Kidney (tissue), 14 donors: ENCODE data around the gene GNPAT. TPM values are rescaled to one million over a fixed set of nuclear protein-coding genes. Genes with fewer than 3 reads are reported as not detected.

Source experiments
- DNase-seq, 5 donors: peaks; one replicate each; pipeline ENCODE4 v3.0.0-alpha.2; 2013 to 2020
- FAIRE-seq: peaks from 2 replicates; lab custom pipeline; 2012; peaks lifted over from hg19 to GRCh38; lab: Jason Lieb, UNC
- H3K27ac ChIP-seq, 2 donors: one replicate each; pipeline ENCODE4 v1.7.0; 2013; ENCODE audit warnings: low read depth in 2 of 2, low read length in 2 of 2, inconsistent platforms in 1 of 2
- H3K27me3 ChIP-seq: one replicate; pipeline ENCODE4 v1.7.1; 2013; ENCODE audit warnings: low read length, inconsistent platforms; ENCODE audit not compliant: control insufficient read depth, insufficient read depth
- H3K36me3 ChIP-seq, 3 donors: one replicate each; pipeline versions ENCODE4 v1.7.0 to v1.7.1; 2013; ENCODE audit warnings: low read length in 3 of 3, control low read depth in 1 of 3, inconsistent platforms in 1 of 3; ENCODE audit not compliant: insufficient read depth in 3 of 3, control insufficient read depth in 2 of 3
- H3K4me1 ChIP-seq, 3 donors: one replicate each; pipeline versions ENCODE4 v1.7.0 to v1.7.1; 2013; ENCODE audit warnings: low read length in 3 of 3, inconsistent platforms in 1 of 3, low read depth in 1 of 3; ENCODE audit not compliant: control insufficient read depth in 2 of 3, insufficient read depth in 2 of 3
- H3K4me3 ChIP-seq, 3 donors: one replicate each; pipeline versions ENCODE4 v1.7.0 to v1.8.1; 2013; ENCODE audit warnings: low read length in 3 of 3, control low read depth in 1 of 3, inconsistent platforms in 1 of 3
- H3K9ac ChIP-seq, 3 donors: one replicate each; pipeline versions ENCODE4 v1.7.0 to v1.7.1; 2013; ENCODE audit warnings: low read length in 3 of 3, control low read depth in 1 of 3, inconsistent platforms in 1 of 3
- H3K9me3 ChIP-seq, 3 donors: one replicate each; pipeline versions ENCODE4 v1.7.0 to v1.7.1; 2013; ENCODE audit warnings: low read length in 3 of 3, control low read depth in 1 of 3, inconsistent platforms in 1 of 3; ENCODE audit not compliant: control insufficient read depth in 2 of 3, insufficient read depth in 1 of 3
- CTCF ChIP-seq: IDR thresholded peaks from 3 replicates; pipeline ENCODE4 v1.5.1; 2012; ENCODE audit warnings: mild to moderate bottlenecking, moderate library complexity, borderline replicate concordance; ENCODE audit not compliant: insufficient read depth; ENCODE audit errors: extremely low read depth
- intact Hi-C: fragments of 100-400 bp; cut with DNase I; formaldehyde crosslinking; loops from one replicate; pipeline ENCODE4 v1.11.1; 2022
- polyA plus RNA-seq: library from polyadenylated mRNA; stranded (reverse); fragments of 350-450 nt; fragmentation: Illumina TruSeq; extraction: RNeasy Lipid Tissue Mini Kit (QIAGEN cat#74804); gene quantifications from one replicate; pipeline ENCODE4 v1.2.3, GENCODE V29; 2014; ENCODE audit warnings: low read depth, low replicate concordance; ENCODE audit not compliant: insufficient read depth
- total RNA-seq: library from RNA; stranded (reverse); fragmentation: NEBNext Ultra II Directional; extraction: Animal tissue kit (Norgen Biotek cat#: 25700); gene quantifications from one replicate; pipeline ENCODE4 v1.2.1, GENCODE V29; 2021
- donor health status: control.
- donor health status: control.
- donor health status: control.
- donor health status: control.
- donor health status: control.
- donor health status: DM: yes; HTN: yes; CAD: no.
- donor health status: Normal renal cell carcinoma (clear cell type).

The GNPAT gene
- total and polyA plus RNA-seq, 2 donors from 2014 or later: 31.2 to 33.7 TPM

- H3K27ac ChIP-seq: no peak overlapping the region
- no peak for FAIRE-seq
Measured at GRCh38 chr1:231322880-231323530, 82.0 kb downstream of the GNPAT start.

GRCh38 chr1:231324660-231325059 is 83.6 kb downstream of the GNPAT start:
- Histone ChIP-seq H3K36me3 (no peaks in the 10 kb centered on the region), H3K27me3 (no peaks in the 10 kb centered on the region), H3K4me1 (no peaks in the 10 kb centered on the region), H3K9me3 (no peaks in the 10 kb centered on the region), H3K4me3 (no peak overlapping the region), H3K27ac (no peak overlapping the region), H3K9ac (no peak overlapping the region)
- TF ChIP-seq CTCF: no peak
- intact Hi-C loops: no loop called here
- no peak for DNase-seq
- no peak for FAIRE-seq

More at GRCh38 chr1:231322880-231323530, 82.0 kb downstream of the GNPAT start:
- intact Hi-C loops: no loop called here
- no peak for TF ChIP-seq CTCF
- Histone ChIP-seq H3K4me3 (no peak overlapping the region), H3K9me3 (no peaks in the 10 kb centered on the region), H3K4me1 (no peaks in the 10 kb centered on the region), H3K27me3 (no peaks in the 10 kb centered on the region), H3K9ac (no peak overlapping the region), H3K36me3 (no peaks in the 10 kb centered on the region)
- DNase-seq: no peak

- intact Hi-C loops: no loop called here
- DNase-seq (no peak), FAIRE-seq (no peak)
- Histone ChIP-seq H3K27me3 (no peaks in the 10 kb centered on the region), H3K27ac (no peak overlapping the region), H3K4me3 (no peak overlapping the region), H3K9ac (no peak overlapping the region), H3K9me3 (no peaks in the 10 kb centered on the region), H3K36me3 (no peaks in the 10 kb centered on the region), H3K4me1 (no peaks in the 10 kb centered on the region)
- no peak for TF ChIP-seq CTCF
Measured at GRCh38 chr1:231326248-231326647, 85.2 kb downstream of the GNPAT start.

Other genes with a start within 250 kb of the GNPAT start
- gene FAM89A, start 201.0 kb upstream of the GNPAT start, total RNA-seq: 14.9 TPM
- gene FAM89A, start 201.0 kb upstream of the GNPAT start, polyA plus RNA-seq: 19.9 TPM
- not detected for gene TRIM67, start 79.2 kb upstream of the GNPAT start, total RNA-seq
- gene TRIM67, start 79.2 kb upstream of the GNPAT start, polyA plus RNA-seq: 0.04 TPM
- 17.7 TPM for gene EXOC8, start 96.6 kb downstream of the GNPAT start, total RNA-seq
- 4.3 TPM for gene EXOC8, start 96.6 kb downstream of the GNPAT start, polyA plus RNA-seq
- 8.9 TPM for gene SPRTN, start 97.1 kb downstream of the GNPAT start, total RNA-seq
- 5.3 TPM for gene SPRTN, start 97.1 kb downstream of the GNPAT start, polyA plus RNA-seq
- gene EGLN1, start 181.1 kb downstream of the GNPAT start, total RNA-seq: 38.8 TPM
- 12.2 TPM for gene EGLN1, start 181.1 kb downstream of the GNPAT start, polyA plus RNA-seq